PC-3 (cell line): ENCODE measurements around the gene ENDOV. TPM values are rescaled to one million over a fixed set of nuclear protein-coding genes. Genes with fewer than 3 reads are reported as not detected.

Experiments used
- ATAC-seq: fragments of 200-7000 bp; cut with Tn5 transposase; 2 replicates; pipeline ENCODE4 v1.9.1; 2020; ENCODE audit warnings: mild to moderate bottlenecking, moderate library complexity
- BruUV-seq: library from RNA; stranded (reverse); fragments of 400-500 nt; replicated peaks from 2 replicates; lab custom pipeline; 2021; lab: Mats Ljungman, UMichigan
- CTCF ChIA-PET: fragments of 300-600 bp; sonication (Branson Sonifier 250); formaldehyde crosslinking; loops from one replicate; lab custom pipeline; 2022; ENCODE audit warnings: antibody characterized with exemption; lab: Charles Lee
- POLR2A ChIA-PET: fragments of 300-600 bp; sonication (Branson Sonifier 250); formaldehyde crosslinking; loops from one replicate; lab custom pipeline; 2022; ENCODE audit warnings: antibody characterized with exemption; ENCODE audit not compliant: unreplicated experiment; lab: Charles Lee
- DNase-seq: peaks from one replicate; pipeline ENCODE4 v3.0.0-alpha.2; 2015
- H2AFZ ChIP-seq: fragments of 300-600 bp; sonication (generic); 2 replicates; pipeline ENCODE4 v1.6.0; 2016; ENCODE audit warnings: antibody characterized with exemption, low read length
- H3F3A ChIP-seq: fragments of 300-600 bp; sonication (generic); one replicate; pipeline ENCODE4 v1.6.0; 2017; ENCODE audit warnings: antibody characterized with exemption, low read length, control low read depth, mild to moderate bottlenecking; ENCODE audit not compliant: unreplicated experiment
- H3K27ac ChIP-seq: fragments of 300-600 bp; sonication (generic); 2 replicates; pipeline ENCODE4 v1.5.1; 2016; ENCODE audit warnings: mild to moderate bottlenecking, low read length
- H3K27me3 ChIP-seq: fragments of 300-600 bp; sonication (generic); 2 replicates; pipeline ENCODE4 v1.6.1; 2016; ENCODE audit warnings: low read length, mixed read lengths
- H3K36me3 ChIP-seq: fragments of 300-600 bp; sonication (generic); 2 replicates; pipeline ENCODE4 v1.6.1; 2016; ENCODE audit warnings: low read depth, mixed run types, low read length, mixed read lengths
- H3K4me1 ChIP-seq: fragments of 300-600 bp; sonication (generic); 2 replicates; pipeline ENCODE4 v1.5.1; 2016; ENCODE audit warnings: low read length; ENCODE audit not compliant: insufficient read depth
- H3K4me2 ChIP-seq: fragments of 300-600 bp; sonication (generic); 2 replicates; pipeline ENCODE4 v1.6.0; 2016; ENCODE audit warnings: low read length
- H3K4me3 ChIP-seq: fragments of 300-600 bp; sonication (generic); 2 replicates; pipeline ENCODE4 v1.5.1; 2016; ENCODE audit warnings: mild to moderate bottlenecking, low read length, mixed read lengths
- H3K79me2 ChIP-seq: fragments of 300-600 bp; sonication (generic); 2 replicates; pipeline ENCODE4 v1.6.1; 2017; ENCODE audit warnings: low read length, mixed read lengths
- H3K9ac ChIP-seq: fragments of 300-600 bp; sonication (generic); 2 replicates; pipeline ENCODE4 v1.6.0; 2016; ENCODE audit warnings: mild to moderate bottlenecking, low read length
- H3K9me2 ChIP-seq: fragments of 300-600 bp; sonication (generic); replicated peaks from 2 replicates; pipeline ENCODE4 v1.6.1; 2016; ENCODE audit warnings: mixed run types, low read length, mixed read lengths
- H3K9me3 ChIP-seq: fragments of 300-600 bp; sonication (generic); 2 replicates; pipeline ENCODE4 v1.6.1; 2016; ENCODE audit warnings: low read length, mixed read lengths
- H4K20me1 ChIP-seq: fragments of 300-600 bp; sonication (generic); 2 replicates; pipeline ENCODE4 v1.6.1; 2016; ENCODE audit warnings: low read length, mixed read lengths
- CTCF ChIP-seq: fragments of 300-600 bp; sonication (generic); conservative IDR thresholded peaks from 2 replicates; pipeline ENCODE4 v1.5.1; 2017; ENCODE audit warnings: antibody characterized with exemption, low read depth, mild to moderate bottlenecking, low read length
- EZH2 ChIP-seq: fragments of 300-600 bp; sonication (generic); IDR thresholded peaks from one replicate; pipeline ENCODE4 v1.6.1; 2017; ENCODE audit warnings: antibody characterized with exemption, mild to moderate bottlenecking, low read length; ENCODE audit not compliant: unreplicated experiment
- EZH2phosphoT487 ChIP-seq: fragments of 300-600 bp; sonication (generic); IDR thresholded peaks from 2 replicates; pipeline ENCODE4 v1.6.1; 2018; ENCODE audit warnings: mild to moderate bottlenecking, antibody characterized with exemption, low read length, borderline replicate concordance
- intact Hi-C: fragments of 100-400 bp; cut with micrococcal nuclease; formaldehyde crosslinking; loops from 2 replicates; pipeline ENCODE4 v1.9.0; 2023
- total RNA-seq: library from RNA; depleted of rRNA; stranded (reverse); fragments of >200 nt; gene quantifications from 2 replicates; pipeline ENCODE4 v1.2.3, GENCODE V29; 2014

ENDOV gene
- total RNA-seq, 1 experiment from 2014 or later: 57.9 TPM

- BruUV-seq: no TSS peak
- Histone ChIP-seq H2AFZ (no peak overlapping the region), H3K36me3 (peaks cover 4% of the 10 kb centered on the region; the same call in 1 of the 2 replicates), H3K4me2 (no peak overlapping the region), H3K79me2 (peaks cover 14% of the 10 kb centered on the region), H3K9me3 (no peaks in the 10 kb centered on the region), H3K27ac (no peak overlapping the region), H4K20me1 (no peaks in the 10 kb centered on the region), H3K9me2 (no peaks in the 10 kb centered on the region), H3K4me3 (no peak overlapping the region), H3K27me3 (no peaks in the 10 kb centered on the region), H3K9ac (no peak overlapping the region), H3K4me1 (no peaks in the 10 kb centered on the region), H3F3A (no peaks in the 10 kb centered on the region)
- POLR2A ChIA-PET: interaction anchor here (0.6 kb wide), 1 partner anchor 676 kb away, joined by 5 read pairs; no protein-coding TSS in a partner anchor
- TF ChIP-seq CTCF: no peak
- no peak for TF ChIP-seq EZH2
- no peak for TF ChIP-seq EZH2phosphoT487
- DNase-seq (no peak), ATAC-seq (no peak)
- CTCF ChIA-PET: no interaction called here
- intact Hi-C loops: no loop called here
These were observed 6.6 kb downstream of the ENDOV start for GRCh38 chr17:80421381-80422090.

- Histone ChIP-seq H2AFZ (no peak overlapping the region), H3K79me2 (peaks cover 6% of the 10 kb centered on the region), H3K27me3 (no peaks in the 10 kb centered on the region), H3F3A (no peaks in the 10 kb centered on the region), H4K20me1 (no peaks in the 10 kb centered on the region), H3K27ac (no peak overlapping the region), H3K4me3 (no peak overlapping the region), H3K9me2 (no peaks in the 10 kb centered on the region), H3K9me3 (no peaks in the 10 kb centered on the region), H3K4me1 (no peaks in the 10 kb centered on the region; the same call in 1 of the 2 replicates), H3K9ac (no peak overlapping the region), H3K36me3 (peaks cover 4% of the 10 kb centered on the region; the same call in 1 of the 2 replicates), H3K4me2 (no peak overlapping the region)
- ChIA-PET POLR2A (no interaction called here), CTCF (no interaction called here)
- intact Hi-C loops: no loop called here
- TF ChIP-seq EZH2 (no peak), CTCF (no peak), EZH2phosphoT487 (no peak)
- DNase-seq: no peak
- BruUV-seq: no TSS peak
- no peak for ATAC-seq
These were observed 7.3 kb downstream of the ENDOV start for GRCh38 chr17:80422276-80422675.

GRCh38 chr17:80422981-80423380 is 8.0 kb downstream of the ENDOV start:
- intact Hi-C loops: no loop called here
- no peaks in the 10 kb centered on the region for H3K9me2 ChIP-seq
- CTCF ChIA-PET: interaction anchor here (0.5 kb wide), 1 partner anchor 215 kb away, joined by 6 read pairs; no protein-coding TSS in a partner anchor

More at GRCh38 chr17:80422981-80423380, 8.0 kb downstream of the ENDOV start:
- Histone ChIP-seq H3K79me2 (no peaks in the 10 kb centered on the region; the same call in 1 of the 2 replicates), H3K4me3 (no peak overlapping the region), H3F3A (no peaks in the 10 kb centered on the region), H4K20me1 (no peaks in the 10 kb centered on the region), H3K9ac (no peak overlapping the region), H3K27me3 (no peaks in the 10 kb centered on the region), H3K9me3 (no peaks in the 10 kb centered on the region), H2AFZ (no peak overlapping the region), H3K27ac (no peak overlapping the region), H3K4me1 (no peaks in the 10 kb centered on the region; the same call in 1 of the 2 replicates), H3K36me3 (peaks cover 4% of the 10 kb centered on the region; the same call in 1 of the 2 replicates), H3K4me2 (no peak overlapping the region)
- no peak for ATAC-seq
- POLR2A ChIA-PET: no interaction called here
- TF ChIP-seq EZH2phosphoT487 (no peak), EZH2 (no peak), CTCF (no peak)
- no peak for DNase-seq
- no TSS peak for BruUV-seq
